Hematopoietic multipotent progenitor cell treated with erythropoietin and hydrocortisone succinate and interleukin-3 and kit ligand, for 4 days (in vitro differentiated cells): ENCODE measurements around the gene HNRNPM.
"Not testable (repeated sequence)": the region's sequence is repeated elsewhere in the genome, so short reads cannot be mapped to it uniquely, and the experiment has no call there.

Source experiments
- DNase-seq: peaks from one replicate; pipeline ENCODE4 v3.0.0-alpha.2; 2015

The HNRNPM gene

GRCh38 chr19:8444677-8445487 lies at the start of gene HNRNPM:
HNRNPM (plus strand) TSS chr19:8444975; CDS start chr19:8444999, 24 bp downstream.
- DNase-seq, result peak; percentile 99

DNA sequence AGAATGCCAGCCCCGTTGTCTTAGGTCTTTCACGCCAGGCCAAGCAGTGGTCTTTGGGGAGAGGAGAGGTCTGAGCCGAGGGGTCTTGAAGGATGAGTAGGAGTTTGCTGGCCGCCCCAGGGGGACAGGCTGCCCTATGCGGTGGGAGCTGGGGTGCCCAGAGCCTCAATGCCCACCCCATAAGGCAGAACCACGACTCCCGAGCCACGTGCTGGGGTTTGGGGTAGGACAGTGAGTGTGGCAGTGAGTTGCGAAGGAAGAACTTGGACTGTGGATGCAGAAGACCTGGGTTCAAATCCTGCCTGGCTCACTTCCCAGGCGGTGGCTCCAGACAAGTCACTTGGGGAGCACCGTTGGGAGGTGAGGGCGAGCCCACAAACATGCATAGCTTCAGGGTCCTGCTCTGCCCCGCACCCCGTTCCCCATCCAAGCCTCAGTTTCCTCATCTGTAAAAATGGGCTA lies 49.1 kb upstream of the HNRNPM start:
- DNase-seq, result no peak

GRCh38 chr19:8396185-8396562 lies 48.6 kb upstream of the HNRNPM start:
- DNase-seq, result no peak

DNA sequence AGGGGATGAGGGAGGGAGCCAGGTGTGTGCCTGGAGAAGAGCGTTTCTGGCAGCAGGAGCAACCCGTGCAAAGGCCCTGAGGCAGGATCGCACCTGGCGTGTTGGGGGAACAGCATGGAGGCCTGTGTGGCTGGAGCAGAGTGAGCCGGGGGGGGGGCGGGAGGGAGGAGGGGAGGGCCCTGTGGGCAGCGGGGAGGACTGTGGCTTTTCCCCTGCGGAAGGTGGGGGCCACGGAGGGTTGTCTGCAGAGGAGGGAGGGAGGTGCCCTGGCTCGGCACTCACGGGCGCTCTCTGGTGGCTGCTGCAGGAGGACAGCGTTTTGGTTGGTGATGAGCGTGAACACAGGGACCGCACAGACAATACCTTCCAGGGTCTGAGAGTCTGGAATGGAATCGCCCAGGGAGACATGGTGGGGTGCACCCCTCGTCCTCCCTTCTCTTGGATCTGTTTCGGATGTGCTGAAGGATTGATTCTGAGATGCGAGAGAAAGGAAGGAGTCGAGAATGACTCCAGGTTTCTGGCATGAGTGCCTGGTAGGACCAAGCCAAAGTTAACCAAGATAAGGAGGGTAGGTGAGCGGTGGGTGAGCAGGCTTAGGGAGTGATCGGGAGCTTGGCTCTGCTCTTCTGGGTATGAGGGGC lies 48.1 kb upstream of the HNRNPM start:
- peak; percentile 94 for DNase-seq

DNA sequence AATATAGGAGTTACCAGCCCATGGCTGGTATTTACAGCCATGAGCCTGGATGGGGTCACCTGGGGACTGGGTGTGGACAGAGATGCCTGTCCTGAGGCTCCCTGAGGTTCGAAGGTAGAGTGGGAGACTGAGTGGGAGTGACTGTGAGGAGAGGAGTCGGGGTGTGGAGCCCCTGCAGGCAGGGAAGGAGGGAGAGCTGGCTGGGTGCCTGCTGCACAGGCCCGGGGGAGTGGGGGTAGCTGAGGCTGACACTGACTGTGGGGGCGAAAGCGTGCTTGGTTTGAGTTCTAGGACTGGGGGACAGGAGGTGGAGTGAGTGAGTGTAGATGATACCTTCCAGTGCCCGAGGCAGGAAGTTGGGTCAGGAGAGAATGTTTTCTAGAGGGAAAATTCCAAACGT lies 47.5 kb upstream of the HNRNPM start:
- no peak for DNase-seq

- DNase-seq, result no peak
Measured at GRCh38 chr19:8397746-8398310, 46.9 kb upstream of the HNRNPM start.

- no peak for DNase-seq
Measured at GRCh38 chr19:8398311-8398771, 46.4 kb upstream of the HNRNPM start.

DNA sequence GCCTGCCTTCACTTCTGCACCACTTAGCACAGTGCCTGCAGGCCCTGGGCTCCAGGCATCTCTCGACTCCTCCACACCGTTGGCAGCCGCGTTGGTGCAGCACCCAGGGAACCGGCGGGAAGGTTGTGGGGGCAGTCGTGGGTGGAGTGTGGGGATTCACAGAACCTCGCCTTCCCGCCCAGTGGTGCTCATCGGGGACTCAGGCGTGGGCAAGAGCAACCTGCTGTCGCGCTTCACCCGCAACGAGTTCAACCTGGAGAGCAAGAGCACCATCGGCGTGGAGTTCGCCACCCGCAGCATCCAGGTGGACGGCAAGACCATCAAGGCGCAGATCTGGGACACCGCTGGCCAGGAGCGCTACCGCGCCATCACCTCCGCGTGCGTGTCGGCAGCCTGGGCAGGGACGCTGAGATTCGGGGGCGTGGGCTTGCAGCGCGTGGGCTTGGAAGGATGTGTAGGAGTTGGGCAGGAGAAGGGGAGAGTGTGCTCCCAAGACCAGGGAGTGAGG lies 45.0 kb upstream of the HNRNPM start:
- DNase-seq, result no peak

DNA sequence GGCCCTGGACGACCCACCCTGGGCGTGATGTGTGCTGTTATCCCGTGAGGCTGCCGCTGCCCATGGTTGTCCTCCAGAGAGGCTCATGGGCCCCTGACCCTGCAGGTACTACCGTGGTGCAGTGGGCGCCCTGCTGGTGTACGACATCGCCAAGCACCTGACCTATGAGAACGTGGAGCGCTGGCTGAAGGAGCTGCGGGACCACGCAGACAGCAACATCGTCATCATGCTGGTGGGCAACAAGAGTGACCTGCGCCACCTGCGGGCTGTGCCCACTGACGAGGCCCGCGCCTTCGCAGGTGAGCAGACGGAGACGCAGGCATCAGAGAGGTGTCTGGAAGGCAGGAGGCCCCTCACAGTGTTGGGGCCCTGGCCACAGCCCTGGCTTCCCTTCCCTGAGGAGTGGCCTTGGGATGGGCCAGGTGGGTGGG lies 42.8 kb upstream of the HNRNPM start:
- no peak for DNase-seq

DNA sequence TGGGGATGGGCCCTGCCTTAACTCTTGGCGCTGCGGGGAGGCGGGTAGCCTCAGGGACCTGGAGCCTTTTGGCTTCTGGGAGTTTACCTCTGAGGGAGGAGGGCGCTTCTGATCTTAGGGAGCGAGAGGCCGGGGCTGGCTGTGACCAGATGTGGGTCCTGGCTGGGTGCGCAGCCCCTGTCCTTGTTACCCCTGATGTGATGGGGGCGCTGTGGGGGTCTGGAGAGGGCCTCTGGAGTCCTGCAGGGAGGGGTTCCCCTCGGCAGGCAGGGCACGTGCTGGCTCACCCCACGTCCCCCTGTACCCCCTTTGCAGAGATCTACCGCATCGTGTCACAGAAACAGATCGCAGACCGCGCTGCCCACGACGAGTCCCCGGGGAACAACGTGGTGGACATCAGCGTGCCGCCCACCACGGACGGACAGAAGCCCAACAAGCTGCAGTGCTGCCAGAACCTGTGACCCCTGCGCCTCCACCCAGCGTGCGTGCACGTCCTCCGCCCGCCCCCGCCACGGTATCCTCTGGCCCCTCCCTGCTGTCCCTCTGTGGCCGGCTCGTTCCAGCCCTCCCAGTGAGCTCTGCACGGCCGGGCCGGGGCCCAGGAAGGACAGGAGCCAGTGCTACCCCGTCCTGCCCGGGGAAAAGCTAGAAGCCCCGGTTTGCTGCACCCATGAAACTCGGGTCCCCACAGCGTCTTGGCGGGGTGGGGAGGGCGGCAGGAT lies 41.5 kb upstream of the HNRNPM start:
- no peak for DNase-seq

GRCh38 chr19:8403820-8404109 lies 41.0 kb upstream of the HNRNPM start:
- DNase-seq, result no peak

DNA sequence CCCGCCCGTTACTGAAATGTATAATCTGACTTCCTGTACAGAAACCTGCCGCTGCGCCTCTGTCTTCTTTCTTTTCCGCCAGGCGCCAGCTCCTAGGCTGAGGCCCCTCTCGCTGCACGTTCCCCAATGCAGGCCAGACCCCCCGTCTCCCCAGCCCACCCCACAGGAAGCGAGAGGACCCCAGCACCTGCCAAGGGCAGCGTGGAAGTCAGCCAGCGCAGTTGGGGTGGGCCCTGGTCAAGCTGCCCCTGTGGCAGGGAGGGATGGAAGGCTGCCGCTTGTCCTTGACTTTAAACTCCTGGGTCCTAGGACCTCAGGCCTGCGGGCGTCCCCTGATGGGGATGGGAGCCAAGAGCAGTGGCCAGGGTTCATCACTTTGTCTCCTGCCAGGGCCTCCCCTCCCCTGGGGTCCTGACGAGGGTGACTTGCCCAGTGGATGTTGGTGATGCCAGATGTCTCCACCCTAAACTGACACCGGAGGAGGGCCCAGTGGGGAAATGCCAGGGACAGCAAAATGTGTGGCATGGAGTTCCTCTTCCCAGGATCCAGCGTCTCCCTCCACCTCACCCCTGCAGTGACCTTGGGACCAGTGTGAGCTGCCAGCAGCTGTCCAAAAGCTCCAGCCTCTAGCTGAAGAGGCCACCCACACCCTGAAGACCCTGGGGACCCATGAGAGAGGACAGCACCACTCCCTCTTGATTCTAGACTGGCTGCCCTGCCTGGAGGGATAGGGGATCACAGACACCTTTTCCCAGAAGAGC lies 40.2 kb upstream of the HNRNPM start:
- no peak for DNase-seq

DNA sequence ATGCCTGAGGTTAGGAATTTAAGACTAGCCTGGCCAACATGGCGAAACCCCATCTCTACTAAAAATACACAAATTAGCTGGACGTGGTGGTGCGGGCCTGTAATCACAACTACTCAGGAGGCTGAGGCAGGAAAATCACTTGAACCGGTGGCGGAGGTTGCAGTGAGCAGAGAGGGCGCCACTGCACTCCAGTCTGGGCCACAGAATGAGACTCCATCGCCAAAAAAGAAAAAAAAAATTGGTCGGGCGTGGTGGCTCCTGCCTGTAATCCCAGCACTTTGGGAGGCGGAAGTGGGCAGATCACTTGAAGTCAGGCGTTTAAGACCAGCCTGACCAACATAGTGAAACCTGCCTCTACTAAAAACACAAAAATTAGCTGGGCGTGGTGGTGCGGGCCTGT lies 34.1 kb upstream of the HNRNPM start:
- peak; percentile 33 for DNase-seq

GRCh38 chr19:8412783-8413628 lies 31.8 kb upstream of the HNRNPM start, which contains the start of gene MARCHF2:
MARCHF2 (plus strand) TSS chr19:8413305; CDS start chr19:8421841, 8,536 bp downstream.
- peak; percentile 99 for DNase-seq

DNA sequence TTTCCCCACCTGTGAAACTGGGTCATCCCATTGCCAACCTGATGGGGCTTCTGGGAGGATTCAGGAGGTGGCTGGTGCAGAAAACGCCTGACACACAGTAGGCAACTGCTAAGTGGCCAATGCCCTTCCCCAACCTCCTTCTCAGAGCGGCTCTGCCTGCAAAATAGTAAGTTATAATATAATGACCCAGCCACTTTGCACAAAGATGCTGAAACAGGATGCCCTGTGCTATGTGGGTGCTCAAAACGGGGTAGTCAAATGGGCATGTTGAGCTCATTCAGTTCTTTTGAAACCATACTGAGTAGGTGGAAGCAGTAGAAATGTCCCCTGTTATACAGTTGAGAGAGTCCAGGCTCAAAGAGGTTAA lies 31.2 kb upstream of the HNRNPM start:
- no peak for DNase-seq

DNA sequence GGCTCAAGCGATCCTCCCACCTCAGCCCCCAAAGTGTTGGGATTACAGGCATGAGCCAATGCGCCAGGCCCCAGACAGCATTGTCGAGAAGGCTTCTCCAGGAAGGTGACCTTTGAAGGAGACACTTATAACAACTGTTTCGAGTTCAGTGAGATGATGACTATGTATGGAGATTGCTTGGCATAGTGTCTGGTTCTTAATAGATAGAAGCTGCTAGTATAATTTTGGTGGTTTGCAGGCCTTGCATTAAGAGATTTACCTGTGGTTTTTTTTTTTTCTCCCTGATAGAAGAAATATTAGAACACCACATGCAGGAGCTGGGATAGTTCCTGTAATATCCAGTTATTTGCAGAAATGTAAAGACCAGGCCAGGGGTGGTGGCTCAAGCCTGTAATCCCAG lies 28.0 kb upstream of the HNRNPM start:
- peak; percentile 51 for DNase-seq

- DNase-seq, result no peak
Measured at GRCh38 chr19:8421484-8422461, 23.0 kb upstream of the HNRNPM start.

GRCh38 chr19:8423817-8424223 lies 21.0 kb upstream of the HNRNPM start:
- peak; percentile 78 for DNase-seq

- DNase-seq, result not testable (repeated sequence)
Measured at GRCh38 chr19:8425331-8425730, 19.4 kb upstream of the HNRNPM start.

GRCh38 chr19:8426283-8426682 lies 18.5 kb upstream of the HNRNPM start:
- no peak for DNase-seq
